Amniotic epithelial cell (primary cell): ENCODE measurements around the gene SPCS3.
"Not testable (repeated sequence)": the region's sequence is repeated elsewhere in the genome, so short reads cannot be mapped to it uniquely, and the experiment has no call there.

Experiments
- DNase-seq: peaks from one replicate; pipeline ENCODE4 v3.0.0-alpha.2; 2010; ENCODE audit warnings: low read depth

Gene SPCS3

DNA sequence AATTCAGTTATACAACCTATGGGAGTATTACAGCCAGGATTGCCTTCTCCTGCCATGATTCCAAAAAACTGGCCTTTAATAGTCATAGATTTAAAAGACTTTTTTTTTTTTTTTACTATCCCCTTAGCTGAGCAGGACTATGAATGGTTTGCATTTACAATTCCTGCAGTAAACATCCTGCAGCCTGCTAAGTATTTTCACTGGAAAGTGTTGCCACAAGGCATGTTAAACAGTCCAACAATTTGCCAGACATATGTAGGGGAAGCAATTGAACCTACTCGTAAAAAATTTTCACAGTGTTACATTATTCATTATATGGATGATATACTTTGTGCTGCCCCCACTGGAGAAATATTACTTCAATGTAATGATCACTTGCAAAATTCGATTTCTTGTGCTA is 27.1 kb downstream of the SPCS3 start:
- DNase-seq: not testable (repeated sequence)

DNA sequence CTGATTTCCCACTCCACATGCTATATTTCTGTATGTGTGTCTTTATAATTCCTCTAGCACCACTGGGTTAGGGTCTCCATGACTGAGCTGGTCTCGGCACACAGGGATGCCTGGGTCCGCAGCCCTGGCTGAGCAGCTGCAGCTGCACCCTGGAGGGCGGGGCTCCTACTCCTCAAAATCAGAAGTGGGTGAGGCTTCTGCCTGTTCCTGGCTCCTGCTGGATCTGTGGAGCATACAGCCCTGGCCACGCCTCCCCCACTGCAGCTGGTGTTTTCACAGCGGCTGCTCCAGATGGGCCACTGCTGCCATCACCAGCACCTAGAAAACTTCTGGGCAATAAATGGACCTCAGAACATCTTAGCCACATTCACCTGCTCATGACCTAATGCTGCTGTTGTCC is 30.9 kb downstream of the SPCS3 start:
- DNase-seq: no peak

DNA sequence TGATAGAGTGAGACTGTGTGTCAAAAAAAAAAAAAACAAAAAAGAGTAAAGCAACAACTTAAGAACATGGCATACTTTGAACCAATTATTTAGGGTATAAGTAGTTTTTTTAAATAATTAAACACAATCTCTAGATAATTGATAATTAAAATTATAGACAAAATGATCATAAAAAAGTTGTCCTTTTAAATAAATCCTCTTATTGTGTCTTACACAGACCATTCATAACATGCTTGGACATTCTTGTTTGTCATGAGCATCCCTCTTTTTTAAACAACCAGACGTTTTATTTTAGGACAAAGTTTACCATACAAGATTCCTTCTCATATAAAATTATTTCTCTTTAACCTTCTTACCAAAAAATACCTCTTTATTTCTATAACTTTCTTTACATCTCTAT is 35.1 kb downstream of the SPCS3 start:
- no peak for DNase-seq

DNA sequence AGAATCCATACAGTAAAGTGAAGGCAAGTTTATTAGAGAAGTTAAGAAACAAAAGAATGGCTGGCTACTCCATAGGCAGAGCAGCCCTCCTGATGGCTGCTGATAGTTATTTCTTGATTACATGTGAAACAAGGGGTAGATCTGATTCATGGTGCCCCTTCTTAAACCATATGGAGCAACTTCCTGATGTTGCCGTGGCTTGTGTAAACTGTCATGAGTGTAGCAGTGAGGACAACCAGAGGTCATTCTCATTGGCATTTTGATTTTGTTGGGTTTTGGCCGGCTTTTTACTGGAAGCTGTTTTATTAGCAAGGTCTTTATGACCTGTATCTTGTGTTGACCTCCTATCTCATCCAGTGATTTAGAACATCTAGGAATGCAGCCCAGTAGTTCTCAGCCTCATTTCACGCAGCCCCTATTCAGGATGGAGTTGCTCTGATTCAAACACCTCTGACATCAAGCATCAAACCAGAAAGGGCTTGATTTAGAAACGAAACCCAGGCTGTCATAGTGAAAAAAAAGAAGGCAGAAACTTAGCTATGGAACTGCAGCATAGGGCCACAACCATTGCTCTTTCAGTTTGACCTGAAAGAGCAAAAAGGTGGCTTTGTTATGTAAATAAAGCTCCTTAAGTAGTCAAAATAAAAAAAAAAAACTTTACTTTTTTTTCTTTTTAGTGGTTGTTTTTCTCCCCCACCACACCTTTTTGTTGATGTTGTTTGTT is 37.8 kb downstream of the SPCS3 start:
- no peak for DNase-seq

DNA sequence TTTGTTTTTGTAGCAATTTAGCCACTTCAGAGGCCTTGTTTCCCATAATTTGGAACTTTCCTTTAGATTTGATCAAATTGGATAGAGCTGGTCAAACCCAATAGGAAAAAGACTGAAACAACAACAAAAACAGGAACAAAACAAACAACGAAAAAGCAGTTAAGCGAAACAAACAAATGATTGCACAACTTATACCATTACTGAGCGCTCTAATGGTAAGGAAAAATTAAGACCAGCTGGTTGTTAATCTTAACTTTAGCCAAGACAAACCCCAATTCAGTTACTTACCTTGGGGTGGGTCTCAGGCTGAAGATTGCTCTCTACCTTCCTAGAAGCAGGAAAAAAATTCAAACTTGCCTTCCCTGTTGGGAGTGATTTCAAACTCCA is 38.3 kb downstream of the SPCS3 start:
- no peak for DNase-seq

DNA sequence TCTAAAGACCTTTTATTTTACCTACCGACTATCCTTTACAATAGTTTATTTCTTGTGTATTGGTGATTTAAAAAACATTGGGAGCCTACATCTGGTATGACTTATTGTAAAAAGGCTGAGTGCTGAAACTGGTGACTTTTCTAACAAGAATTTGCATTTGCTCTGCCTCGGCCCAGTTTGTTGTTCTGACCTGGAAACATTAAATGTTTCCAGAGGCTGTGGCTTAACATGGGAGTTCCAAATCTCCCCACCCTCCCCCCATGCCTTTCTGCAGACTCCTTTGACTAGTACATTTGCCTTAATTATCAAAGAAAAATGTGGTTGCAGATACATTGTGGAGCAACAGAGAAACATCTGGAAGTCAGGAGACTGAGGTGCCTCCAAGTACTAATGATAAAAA is 39.8 kb downstream of the SPCS3 start:
- peak; percentile 43 for DNase-seq

DNA sequence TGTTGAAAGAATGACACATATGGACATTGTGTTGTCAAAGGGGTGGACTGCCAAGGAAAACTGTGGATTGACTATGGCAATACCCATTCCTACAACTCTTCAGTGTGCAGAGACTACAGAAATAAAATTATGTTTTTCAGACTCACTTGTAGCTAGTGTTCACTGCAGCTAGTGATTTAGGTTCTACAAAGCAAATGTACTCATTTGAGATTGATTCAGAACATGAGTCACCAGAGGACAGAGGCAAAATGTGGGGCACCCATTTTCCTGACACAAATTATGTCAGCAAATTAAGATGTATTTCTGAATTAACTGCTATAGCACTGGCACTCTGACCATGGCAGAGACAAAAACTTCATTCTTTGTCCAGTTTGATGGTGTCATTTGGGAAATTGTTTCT is 40.7 kb downstream of the SPCS3 start:
- no peak for DNase-seq

DNA sequence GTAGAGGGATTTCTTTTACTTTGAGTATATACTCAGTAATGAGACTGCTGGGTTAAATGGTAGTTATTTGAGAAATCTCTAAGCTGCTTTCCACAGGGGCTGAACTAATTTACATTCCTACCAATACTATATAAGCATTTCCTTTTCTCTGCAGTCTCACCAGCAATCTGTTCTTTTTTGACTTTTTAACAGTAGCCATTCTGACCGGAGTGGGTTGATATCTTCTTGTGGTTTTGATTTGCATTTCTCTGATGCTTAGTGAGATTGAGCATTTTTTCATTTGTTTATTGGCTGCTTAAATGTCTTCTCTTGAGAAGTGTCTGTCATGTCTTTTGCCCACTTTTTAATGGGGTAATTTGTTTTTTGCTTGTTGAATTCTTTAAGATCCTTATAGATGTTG is 43.3 kb downstream of the SPCS3 start:
- DNase-seq: no peak

DNA sequence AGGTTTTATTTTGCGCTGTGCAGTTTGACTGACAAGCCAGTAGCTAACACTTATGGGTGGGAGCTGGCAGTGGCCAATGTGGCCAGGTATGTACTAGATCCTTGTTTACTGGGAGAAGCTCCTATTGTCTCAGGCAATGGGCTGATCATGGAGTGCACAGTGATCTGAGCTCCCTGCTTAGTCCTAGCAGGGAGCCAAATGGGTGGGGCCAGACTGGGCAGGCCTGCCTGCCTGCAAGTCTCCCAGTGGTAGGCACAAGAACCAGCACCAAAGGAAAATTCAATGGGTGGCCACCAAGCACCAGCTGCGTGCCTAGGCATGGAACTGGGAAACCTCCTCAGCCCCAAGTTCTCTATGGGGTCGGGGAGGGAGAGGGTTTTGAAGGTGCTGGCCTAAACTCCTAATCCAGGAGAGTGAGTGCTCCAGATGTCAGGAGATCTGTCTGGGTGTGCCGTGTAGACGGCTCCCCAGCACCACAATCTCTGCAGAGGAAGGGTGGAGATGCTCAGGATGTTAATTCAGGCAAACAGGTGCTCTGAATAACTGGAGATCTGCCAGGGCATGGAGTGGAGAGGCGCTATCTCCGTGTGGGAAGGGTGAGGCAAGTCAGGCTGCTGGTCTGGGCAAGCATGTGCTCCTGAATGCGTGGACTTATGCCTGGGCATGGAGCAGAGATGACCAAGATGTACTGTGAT is 48.2 kb downstream of the SPCS3 start:
- no peak for DNase-seq

DNA sequence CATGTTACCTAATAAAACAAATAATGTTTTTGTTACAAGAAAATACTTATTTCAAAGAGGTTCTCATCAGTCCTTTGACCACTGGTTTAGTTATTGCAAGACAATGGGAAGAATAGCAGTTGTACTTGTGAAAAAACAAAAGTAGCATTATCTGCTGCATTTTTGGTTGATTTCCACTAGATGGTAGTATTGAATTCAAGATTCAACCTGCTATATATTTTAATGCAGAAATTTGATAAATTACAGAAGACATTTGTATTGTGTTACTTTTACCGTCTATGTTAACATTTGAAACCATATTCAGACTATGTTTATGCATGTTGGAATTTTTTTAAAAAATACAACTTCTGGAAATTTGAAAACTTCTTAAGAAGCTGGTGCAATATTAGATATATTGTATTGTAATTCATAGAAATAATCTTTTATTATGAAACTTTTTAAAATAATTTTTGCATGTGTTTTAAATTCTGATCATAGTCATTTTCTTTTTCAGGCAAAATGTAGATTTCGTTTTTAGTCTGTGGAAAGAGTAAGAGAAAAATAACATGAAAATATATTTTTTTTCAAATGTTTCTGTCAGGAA is 56.4 kb downstream of the SPCS3 start:
- peak; percentile 28 for DNase-seq

DNA sequence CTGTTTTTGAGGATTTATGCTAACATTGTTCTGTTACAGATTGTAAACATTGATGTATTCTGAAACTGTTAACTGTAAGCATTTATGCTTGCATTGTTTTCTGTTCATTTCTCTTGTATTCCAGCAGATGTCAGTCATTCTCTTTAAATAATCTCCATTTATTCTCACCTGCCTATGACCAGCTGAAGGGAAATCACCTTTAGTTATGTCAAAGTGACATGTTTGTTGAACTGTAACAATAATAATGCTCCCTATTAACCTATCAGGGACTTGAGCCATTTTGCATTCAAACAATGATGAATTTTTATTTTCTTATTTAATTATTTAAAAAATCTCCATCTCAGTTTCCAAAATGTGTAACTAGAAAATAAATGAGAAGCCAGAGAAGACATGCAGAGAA is 58.0 kb downstream of the SPCS3 start:
- peak; percentile 39 for DNase-seq

DNA sequence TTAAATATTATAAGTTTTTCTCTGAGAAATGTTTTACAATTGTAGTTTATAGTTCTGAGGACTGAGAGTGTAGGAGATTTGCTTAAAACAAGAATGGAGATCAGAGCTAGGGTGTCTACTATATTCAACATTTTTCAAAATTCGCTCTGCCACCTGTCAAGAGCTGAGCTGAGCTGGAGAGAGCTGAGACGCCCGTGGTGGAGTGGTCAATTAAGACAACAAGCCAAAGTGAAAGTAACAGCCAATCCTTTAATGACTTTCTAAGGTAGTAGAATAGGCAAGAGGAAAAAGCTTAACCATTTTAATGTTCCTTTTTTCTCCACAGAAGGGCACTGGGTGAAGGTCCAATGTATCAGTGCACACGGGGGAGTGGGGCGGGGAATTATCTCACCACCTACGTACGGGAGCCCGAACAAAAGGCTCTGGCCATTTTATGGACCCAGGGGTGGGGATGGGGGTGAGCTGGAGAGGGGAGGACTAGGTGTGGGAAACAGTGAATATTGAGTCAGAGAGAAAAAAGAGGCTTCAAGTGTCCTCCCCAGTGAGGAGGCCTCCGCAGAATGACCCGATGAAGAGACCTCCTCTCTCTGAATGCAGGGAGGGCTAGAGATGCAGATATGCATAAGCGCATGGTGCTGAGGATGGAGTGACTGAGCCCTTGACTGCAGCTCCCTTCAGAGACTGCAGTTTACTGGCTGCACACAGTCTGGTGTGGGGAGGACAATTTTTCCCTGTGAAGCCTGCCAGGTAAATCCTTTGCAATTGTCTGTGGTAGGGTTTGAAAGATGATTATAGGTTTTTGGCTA is 60.8 kb downstream of the SPCS3 start:
- no peak for DNase-seq
